ENCODE measurements around the gene LRIG2. TPM values are rescaled to one million over a fixed set of nuclear protein-coding genes. Genes with fewer than 3 reads are reported as not detected.

LRIG2 gene
- polyA plus RNA-seq, 1 of the 3 experiments (the other 2 are of a cell fraction): 3.8 TPM

- Histone ChIP-seq H3K4me3 (ENCODE audit: low read depth in 2 of 2, low read length in 1 of 2) (no peak overlapping the region), H3K36me3 (replicated peaks in 1 of 2; ENCODE audit: control insufficient read depth in 1 of 2, insufficient read depth in 2 of 2, low read length in 1 of 2) (no peaks in the 10 kb centered on the region), H2AFZ (ENCODE audit: low read depth) (peak overlapping the region; percentile 79), H3K9me3 (no peaks in the 10 kb centered on the region), H3K4me1 (ENCODE audit: control insufficient read depth in 1 of 2, insufficient read depth in 2 of 2, low read depth in 1 of 2, low read length in 1 of 2) (peaks cover 20 to 51% of the 10 kb centered on the region in 2 experiments), H3F3A (replicated peaks; ENCODE audit: insufficient read depth) (peaks cover 10% of the 10 kb centered on the region), H3K9me2 (0 out of 2 replicates have a peak, but pooled peaks cover 2% of the 10 kb centered on the region), H4K20me1 (ENCODE audit: insufficient read depth) (no peaks in the 10 kb centered on the region), H3K27ac (ENCODE audit: low read depth in 2 of 2, low read length in 1 of 2) (peak overlapping the region; percentile 36 to 100), H3K4me2 (peak overlapping the region; percentile 40; the same call in 1 of the 2 replicates), H3K9ac (no peak overlapping the region; the same call in 1 of the 2 replicates), H3K79me2 (ENCODE audit: insufficient read depth) (no peaks in the 10 kb centered on the region), H3K27me3 (ENCODE audit: insufficient read depth) (no peaks in the 10 kb centered on the region)
- WGBS (ENCODE audit: low lambda C conversion rate): 53% methylated on average over 7 of the region's 7 CpGs
- ChIA-PET POLR2A (interaction anchor here (0.6 to 2.7 kb wide), 12 partner anchors 65 to 613 kb away, joined by 3 to 61 read pairs (median 3); partner anchors contain the start of genes LRIG2, MAGI3 and PHTF1), CTCF (interaction anchor here (0.7 to 2.5 kb wide), 10 partner anchors 66 to 533 kb away, joined by 3 to 15 read pairs (median 3); partner anchors contain the start of gene LRIG2)
- TF ChIP-seq POLR2AphosphoS5 (IDR thresholded peaks at IDR 0.05; ENCODE audit: low read depth, low read length) (peak; percentile 83), RCOR1 (IDR thresholded peaks at IDR 0.05; ENCODE audit: low read length) (peak; percentile 83; the same call in 1 of the 2 replicates), EP300 (IDR thresholded peaks at IDR 0.05; ENCODE audit: borderline replicate concordance in 1 of 2, low read depth in 1 of 2, low read length in 1 of 2) (peak; percentile 58 to 96; a peak in 3 of 4 replicates), SMC3 (IDR thresholded peaks at IDR 0.05; ENCODE audit: low read depth, low read length) (peak; percentile 34; the same call in 1 of the 2 replicates), FOSL2 (IDR thresholded peaks at IDR 0.05; ENCODE audit: borderline replicate concordance, low read depth) (peak; percentile 10; the same call in 1 of the 2 replicates), FOXM1 (IDR thresholded peaks at IDR 0.05; ENCODE audit: low read depth) (no peak), REST (IDR thresholded peaks at IDR 0.05; ENCODE audit: low read depth, low read length) (0 out of 2 replicates have a peak, but pooled peaks have one; percentile 17), MXI1 (IDR thresholded peaks at IDR 0.05; ENCODE audit: low read depth, low read length) (peak; percentile 43), RXRA (IDR thresholded peaks at IDR 0.05; ENCODE audit: borderline replicate concordance, low read depth) (peak; percentile 60; the same call in 1 of the 2 replicates), TAF1 (IDR thresholded peaks at IDR 0.05; ENCODE audit: borderline replicate concordance, low read depth, low read length) (peak; percentile 29; the same call in 1 of the 2 replicates), RFX5 (IDR thresholded peaks at IDR 0.05; ENCODE audit: low read length) (peak; percentile 11; the same call in 1 of the 2 replicates), GATA2 (CRISPR knock-in tag; IDR thresholded peaks at IDR 0.05) (peak; percentile 99), TCF12 (IDR thresholded peaks at IDR 0.05) (peak; percentile 84), SIN3A (IDR thresholded peaks at IDR 0.05; ENCODE audit: borderline replicate concordance, low read depth, low read length) (0 out of 2 replicates have a peak, but pooled peaks have one; percentile 27), CHD2 (IDR thresholded peaks at IDR 0.05; ENCODE audit: low read length, partially characterized antibody) (peak; percentile 73), TEAD4 (IDR thresholded peaks at IDR 0.05; ENCODE audit: borderline replicate concordance, insufficient read depth) (no peak), GABPA (IDR thresholded peaks at IDR 0.05; ENCODE audit: low read depth) (no peak), MAX (IDR thresholded peaks at IDR 0.05; ENCODE audit: low read depth) (no peak), FOXJ3 (CRISPR knock-in tag; IDR thresholded peaks at IDR 0.05) (peak; percentile 87; the same call in 1 of the 2 replicates), NFIC (IDR thresholded peaks at IDR 0.05; ENCODE audit: borderline replicate concordance) (peak; percentile 6; the same call in 1 of the 2 replicates), RAD21 (IDR thresholded peaks at IDR 0.05; ENCODE audit: low read length) (peak; percentile 47), CTCF (IDR thresholded peaks at IDR 0.05) (no peak)
- DNase-seq: peak; percentile 78
These were observed 73.5 kb downstream of the LRIG2 start for GRCh38 chr1:113146242-113147072.

Measured in SK-N-SH (cell line).